HTR-8/SVneo (cell line): ENCODE measurements around the gene SLC35F3.
A peak's percentile ranks its signal among the peaks of the same experiment; 100 is the strongest.
"Not testable (repeated sequence)": the region's sequence is repeated elsewhere in the genome, so short reads cannot be mapped to it uniquely, and the experiment has no call there.

Experiments
- DNase-seq: peaks from one replicate; pipeline ENCODE4 v3.0.0; 2011; ENCODE audit warnings: low spot score, mixed read lengths; ENCODE audit not compliant: insufficient read length
- FAIRE-seq: peaks from 2 replicates; lab custom pipeline; 2011; peaks lifted over from hg19 to GRCh38; lab: Jason Lieb, UNC

SLC35F3 gene

GRCh38 chr1:234235434-234235881 is 331.0 kb downstream of the SLC35F3 start:
- FAIRE-seq = no peak
- no peak for DNase-seq

DNA sequence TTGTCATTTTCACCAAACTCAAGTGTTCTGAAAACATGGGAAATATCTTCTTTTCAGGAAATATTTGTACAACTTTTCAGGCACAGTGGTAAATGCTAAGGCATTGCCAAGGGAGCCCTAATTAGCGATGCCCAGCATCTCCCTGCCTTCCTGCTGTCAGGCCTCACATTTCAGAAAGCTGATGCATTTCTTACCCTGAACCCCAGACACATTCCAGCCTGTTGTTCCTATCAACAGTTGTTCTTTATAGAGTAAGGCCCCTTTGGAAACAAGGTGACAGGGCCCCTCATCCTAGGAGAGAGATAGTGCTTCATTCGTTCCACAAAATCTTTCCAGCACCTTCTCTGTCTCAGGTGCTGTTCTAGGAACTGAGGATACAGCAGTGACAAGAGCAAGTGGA is 332.9 kb downstream of the SLC35F3 start:
- no peak for DNase-seq
- FAIRE-seq = no peak

- no peak for FAIRE-seq
- DNase-seq = no peak
Observed at GRCh38 chr1:234238060-234238459, 333.6 kb downstream of the SLC35F3 start.

DNA sequence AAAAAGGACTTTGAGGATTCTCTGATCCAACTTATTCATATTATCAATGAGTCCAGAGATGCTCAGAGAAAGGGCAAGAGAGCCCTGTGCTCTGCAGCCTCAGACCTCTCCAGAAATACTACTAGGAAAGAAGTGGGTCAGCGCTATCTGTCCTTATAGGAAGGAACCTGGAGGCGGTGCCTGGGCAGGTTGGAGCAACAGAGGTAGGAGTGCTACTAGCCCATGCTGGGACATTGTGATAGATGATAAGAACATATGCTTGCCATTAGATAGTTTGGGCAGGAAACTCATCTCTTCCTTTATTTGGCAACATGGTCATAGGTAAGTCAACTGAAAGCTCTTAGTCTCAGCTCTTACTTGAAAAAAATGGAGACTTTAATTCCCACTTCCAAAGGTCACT is 335.0 kb downstream of the SLC35F3 start:
- no peak for FAIRE-seq
- DNase-seq = no peak

DNA sequence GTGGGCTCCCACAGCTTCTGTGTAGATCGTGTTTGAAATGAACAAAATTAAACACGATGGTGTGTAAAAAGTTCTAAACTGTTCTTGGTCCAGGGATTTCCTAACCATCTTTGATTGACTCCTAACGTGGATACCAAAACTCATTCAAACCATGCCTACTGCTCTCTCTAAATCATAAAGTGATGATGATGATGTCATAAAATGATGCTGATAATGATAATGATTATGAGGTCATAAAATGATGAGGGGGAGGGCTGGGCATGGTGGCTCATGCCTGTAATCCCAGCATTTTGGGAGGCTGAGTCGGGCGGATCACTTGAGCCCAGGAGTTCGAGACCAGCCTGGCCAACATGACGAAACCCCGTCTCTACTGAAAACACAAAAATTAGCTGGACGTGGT is 335.5 kb downstream of the SLC35F3 start:
- no peak for FAIRE-seq

GRCh38 chr1:234240680-234241079 is 336.2 kb downstream of the SLC35F3 start:
- no peak for FAIRE-seq

More for the DNA sequence above, 335.5 kb downstream of the SLC35F3 start:
- DNase-seq = no peak

GRCh38 chr1:234241941-234242490 is 337.5 kb downstream of the SLC35F3 start:
- no peak for FAIRE-seq

More at GRCh38 chr1:234240680-234241079, 336.2 kb downstream of the SLC35F3 start:
- DNase-seq = no peak

DNA sequence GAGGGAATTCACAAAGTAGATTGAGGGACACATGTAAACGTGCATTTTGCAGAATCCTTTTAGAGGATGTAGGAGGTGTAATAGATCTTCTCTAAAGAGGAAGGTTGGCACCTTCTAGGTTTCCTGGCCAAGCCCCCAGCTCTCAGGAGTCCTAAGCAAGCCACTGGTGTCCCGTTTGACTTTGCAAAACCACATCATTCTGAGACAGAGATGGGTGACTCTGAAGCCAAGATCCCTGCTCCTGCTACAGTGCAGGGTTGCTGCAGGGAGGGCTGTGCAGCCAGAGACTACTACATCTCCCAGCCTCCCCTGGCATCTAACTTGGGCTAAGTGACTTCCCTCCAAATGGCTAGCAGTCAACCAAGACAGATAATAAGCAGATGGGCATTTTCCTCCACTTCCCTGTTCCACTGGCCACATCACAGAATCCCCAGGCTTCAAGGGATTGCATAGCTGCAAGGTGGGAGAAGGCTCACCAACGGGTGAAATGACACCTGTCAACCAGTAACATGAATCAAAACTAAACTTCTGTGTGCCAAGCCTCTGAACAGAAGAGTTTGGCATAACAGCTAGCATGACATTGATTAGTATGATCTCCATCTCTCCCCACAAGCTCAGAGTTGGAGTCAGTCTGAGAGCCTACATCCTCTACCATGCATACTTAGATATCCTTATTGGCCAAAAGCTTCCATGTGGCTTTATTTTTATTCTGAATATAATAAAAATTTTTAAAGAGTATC is 339.2 kb downstream of the SLC35F3 start:
- FAIRE-seq = no peak
- no peak for DNase-seq

More at GRCh38 chr1:234241941-234242490, 337.5 kb downstream of the SLC35F3 start:
- no peak for DNase-seq

DNA sequence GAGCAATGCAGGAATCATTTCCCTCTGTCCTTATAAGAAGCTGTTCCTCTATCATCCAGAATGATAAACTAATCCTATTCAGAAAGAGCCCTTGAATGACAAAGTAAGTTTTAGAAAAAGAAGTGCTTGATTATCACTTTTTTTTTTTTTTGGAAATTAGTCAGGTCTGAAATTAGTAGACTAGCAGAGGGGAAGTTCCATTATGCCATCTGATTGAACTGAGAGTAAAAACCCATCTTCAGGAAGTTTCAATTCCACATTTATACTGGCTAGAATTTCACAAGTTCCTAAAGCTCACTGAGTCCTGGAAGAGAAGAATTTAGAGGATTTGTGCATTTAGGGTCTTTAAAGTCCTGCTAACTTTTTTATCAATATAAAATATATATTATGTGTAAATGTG is 340.0 kb downstream of the SLC35F3 start:
- FAIRE-seq (no peak), DNase-seq (no peak)

- no peak for FAIRE-seq
- DNase-seq = no peak
Observed at GRCh38 chr1:234246638-234247116, 342.2 kb downstream of the SLC35F3 start.

DNA sequence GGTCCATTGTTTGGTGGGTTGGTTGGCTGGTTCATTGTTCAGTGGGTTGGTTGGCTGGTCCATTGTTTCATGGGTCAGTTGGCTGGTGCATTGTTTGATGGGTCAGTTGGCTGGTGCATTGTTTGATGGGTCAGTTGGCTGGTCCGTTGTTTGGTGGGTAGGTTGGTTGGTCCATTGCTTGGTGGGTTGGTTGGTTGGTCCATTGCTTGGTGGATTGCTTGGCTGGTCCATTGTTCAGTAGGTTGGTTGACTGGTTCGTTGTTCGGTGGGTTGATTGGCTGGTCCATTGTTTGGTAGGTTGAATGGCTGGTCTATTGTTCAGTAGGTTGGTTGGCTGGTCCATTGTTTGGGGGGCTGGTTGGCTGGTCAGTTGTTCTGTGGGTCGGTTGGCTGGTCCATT is 343.3 kb downstream of the SLC35F3 start:
- DNase-seq = not testable (repeated sequence)
- peak; percentile 49 for FAIRE-seq

- FAIRE-seq (no peak), DNase-seq (no peak)
Observed at GRCh38 chr1:234250747-234251146, 346.3 kb downstream of the SLC35F3 start.

GRCh38 chr1:234253732-234254131 is 349.3 kb downstream of the SLC35F3 start:
- DNase-seq (no peak), FAIRE-seq (no peak)

DNA sequence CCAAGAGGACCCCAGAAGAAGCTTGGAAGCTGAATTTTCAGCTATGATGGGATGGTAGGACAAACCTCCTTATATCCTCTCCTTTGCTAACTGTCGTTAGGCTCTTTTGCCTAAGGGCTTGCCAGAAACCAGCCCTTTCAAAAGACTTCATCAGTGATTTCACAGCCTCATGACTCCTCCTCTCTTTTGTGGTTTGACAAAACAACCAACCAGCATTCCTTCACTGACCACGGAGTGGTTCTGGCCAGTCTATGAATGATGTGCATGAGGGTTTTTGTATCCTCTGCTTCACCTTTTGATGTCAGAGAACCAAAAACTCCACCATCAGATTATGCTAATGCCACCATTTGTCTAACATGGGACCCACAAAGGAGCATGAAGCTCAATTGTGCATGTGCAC is 351.9 kb downstream of the SLC35F3 start:
- no peak for FAIRE-seq
- DNase-seq = no peak

GRCh38 chr1:234258071-234258470 is 353.6 kb downstream of the SLC35F3 start:
- no peak for FAIRE-seq
- no peak for DNase-seq

GRCh38 chr1:234260578-234260977 is 356.1 kb downstream of the SLC35F3 start:
- FAIRE-seq (no peak), DNase-seq (no peak)

GRCh38 chr1:234261545-234261944 is 357.1 kb downstream of the SLC35F3 start:
- DNase-seq = no peak
- no peak for FAIRE-seq

GRCh38 chr1:234262007-234262753 is 357.7 kb downstream of the SLC35F3 start:
- no peak for FAIRE-seq
- DNase-seq = no peak

DNA sequence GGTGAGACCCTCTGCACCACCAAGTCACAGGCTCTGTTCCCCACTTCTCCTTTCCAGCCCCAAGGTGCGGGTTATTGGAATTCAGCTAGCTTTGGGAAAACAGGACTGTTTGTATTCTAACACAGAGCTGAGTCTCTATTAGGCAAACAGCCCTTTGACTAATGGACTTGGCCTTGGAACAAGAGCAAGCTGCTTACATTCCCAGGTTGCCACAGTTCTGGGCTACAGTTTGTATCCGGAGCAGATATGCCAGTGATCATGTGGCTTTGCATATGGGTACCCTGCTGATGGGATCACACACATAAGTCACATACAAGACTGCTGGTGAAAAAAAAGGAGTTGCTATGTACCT is 358.3 kb downstream of the SLC35F3 start:
- FAIRE-seq (no peak), DNase-seq (no peak)

DNA sequence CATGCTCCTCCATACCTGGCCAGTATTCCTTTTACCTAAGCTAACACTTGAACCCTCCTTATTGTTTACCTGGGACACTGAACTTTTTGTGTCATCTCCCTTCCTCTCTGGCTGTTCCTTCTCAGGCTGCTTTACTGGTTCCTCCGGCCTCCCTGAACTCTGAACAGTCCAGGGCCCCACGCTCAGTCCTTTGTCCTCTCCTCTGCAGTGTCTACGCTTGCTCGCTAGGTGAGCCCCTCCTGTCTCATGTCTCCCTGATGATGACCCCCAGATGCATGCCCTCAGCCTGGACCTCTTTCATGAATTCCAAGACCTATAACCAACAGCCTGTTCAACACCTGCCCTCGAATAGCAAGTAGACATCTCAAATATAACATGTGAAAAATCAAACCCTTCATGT is 360.4 kb downstream of the SLC35F3 start:
- FAIRE-seq (no peak), DNase-seq (no peak)

- no peak for DNase-seq
- FAIRE-seq = no peak
Observed at GRCh38 chr1:234265321-234265720, 360.8 kb downstream of the SLC35F3 start.
